Upper lobe of right lung (tissue), 1 donor: ENCODE results near the gene RAB37. TPM values are rescaled to one million over a fixed set of nuclear protein-coding genes. Genes with fewer than 3 reads are reported as not detected.

Experiments
- ATAC-seq: fragments of 200-7000 bp; cut with Tn5 transposase; one replicate; pipeline ENCODE4 v1.9.1; 2020; ENCODE audit warnings: mild to moderate bottlenecking, moderate library complexity
- DNase-seq: peaks from one replicate; pipeline ENCODE4 v3.0.0-alpha.2; 2020
- H3K27ac ChIP-seq: fragments of 200-600 bp; one replicate; pipeline ENCODE4 v1.8.0; 2022
- H3K27me3 ChIP-seq: fragments of 200-600 bp; one replicate; pipeline ENCODE4 v1.8.0; 2022; ENCODE audit warnings: mild to moderate bottlenecking
- H3K36me3 ChIP-seq: fragments of 200-600 bp; one replicate; pipeline ENCODE4 v1.8.0; 2022
- H3K4me1 ChIP-seq: fragments of 200-600 bp; one replicate; pipeline ENCODE4 v1.8.0; 2022
- H3K4me3 ChIP-seq: fragments of 200-600 bp; one replicate; pipeline ENCODE4 v1.8.0; 2022; ENCODE audit warnings: mild to moderate bottlenecking
- H3K9me3 ChIP-seq: fragments of 200-600 bp; one replicate; pipeline ENCODE4 v1.8.0; 2022
- CTCF ChIP-seq: fragments of 200-600 bp; IDR thresholded peaks from one replicate; pipeline ENCODE4 v1.8.0; 2022; ENCODE audit warnings: antibody characterized with exemption
- intact Hi-C: fragments of 100-400 bp; cut with DNase I; formaldehyde crosslinking; loops from one replicate; pipeline ENCODE4 v1.11.0; 2022
- total RNA-seq: library from RNA; stranded (reverse); fragmentation: NEBNext Ultra II Directional; extraction: Animal tissue kit (Norgen Biotek cat#: 25700); gene quantifications from one replicate; pipeline ENCODE4 v1.2.1, GENCODE V29; 2021
- donor health status: DM: no; HTN: yes; CAD: no; lungs with severe emphysema.

Gene RAB37
- total RNA-seq, 1 donor from 2014 or later: 6.8 TPM

DNA sequence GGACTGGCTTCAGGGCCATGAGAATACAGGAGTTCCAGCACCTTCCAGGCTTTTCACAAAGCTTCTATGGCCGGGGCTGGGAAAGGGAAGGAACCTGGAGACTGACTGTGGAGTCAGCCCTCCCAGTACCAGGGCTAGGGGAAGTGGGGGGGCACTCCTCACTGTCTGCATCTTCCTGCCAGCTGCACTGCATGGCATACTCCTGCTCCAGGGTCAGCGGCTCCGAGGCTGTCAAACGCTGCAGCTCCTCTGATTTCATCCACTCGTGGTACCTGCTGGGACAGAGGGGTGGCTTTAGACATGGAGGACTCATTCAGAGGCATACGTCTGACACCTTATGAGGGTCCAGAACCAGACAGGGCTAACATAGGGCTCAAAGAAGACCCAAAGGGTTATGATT lies 36.4 kb downstream of the RAB37 start:
- DNase-seq (no peak), ATAC-seq (no peak)
- TF ChIP-seq CTCF: no peak
- H3K27ac ChIP-seq: no peak overlapping the region
- no peaks in the 10 kb centered on the region for H3K9me3 ChIP-seq
- no peaks in the 10 kb centered on the region for H3K27me3 ChIP-seq
- peaks cover 23% of the 10 kb centered on the region for H3K4me1 ChIP-seq
- H3K36me3 ChIP-seq: peaks cover 50% of the 10 kb centered on the region
- intact Hi-C loops: no loop called here
- H3K4me3 ChIP-seq: no peak overlapping the region

- intact Hi-C loops: no loop called here
- ATAC-seq: no peak
- H3K36me3 ChIP-seq: peaks cover 45% of the 10 kb centered on the region
- no peak for DNase-seq
- peaks cover 23% of the 10 kb centered on the region for H3K4me1 ChIP-seq
- H3K27me3 ChIP-seq: no peaks in the 10 kb centered on the region
- TF ChIP-seq CTCF: no peak
- no peak overlapping the region for H3K4me3 ChIP-seq
- H3K9me3 ChIP-seq: no peaks in the 10 kb centered on the region
- no peak overlapping the region for H3K27ac ChIP-seq
These were observed 36.8 kb downstream of the RAB37 start for GRCh38 chr17:74773871-74774286.

GRCh38 chr17:74775409-74776043 lies 38.5 kb downstream of the RAB37 start:
- Histone ChIP-seq H3K27me3 (no peaks in the 10 kb centered on the region), H3K36me3 (peaks cover 29% of the 10 kb centered on the region), H3K4me3 (peak overlapping the region; percentile 87), H3K4me1 (peaks cover 23% of the 10 kb centered on the region), H3K27ac (peak overlapping the region; percentile 77), H3K9me3 (no peaks in the 10 kb centered on the region)
- no peak for ATAC-seq
- TF ChIP-seq CTCF: no peak
- intact Hi-C loops: no loop called here
- no peak for DNase-seq

DNA sequence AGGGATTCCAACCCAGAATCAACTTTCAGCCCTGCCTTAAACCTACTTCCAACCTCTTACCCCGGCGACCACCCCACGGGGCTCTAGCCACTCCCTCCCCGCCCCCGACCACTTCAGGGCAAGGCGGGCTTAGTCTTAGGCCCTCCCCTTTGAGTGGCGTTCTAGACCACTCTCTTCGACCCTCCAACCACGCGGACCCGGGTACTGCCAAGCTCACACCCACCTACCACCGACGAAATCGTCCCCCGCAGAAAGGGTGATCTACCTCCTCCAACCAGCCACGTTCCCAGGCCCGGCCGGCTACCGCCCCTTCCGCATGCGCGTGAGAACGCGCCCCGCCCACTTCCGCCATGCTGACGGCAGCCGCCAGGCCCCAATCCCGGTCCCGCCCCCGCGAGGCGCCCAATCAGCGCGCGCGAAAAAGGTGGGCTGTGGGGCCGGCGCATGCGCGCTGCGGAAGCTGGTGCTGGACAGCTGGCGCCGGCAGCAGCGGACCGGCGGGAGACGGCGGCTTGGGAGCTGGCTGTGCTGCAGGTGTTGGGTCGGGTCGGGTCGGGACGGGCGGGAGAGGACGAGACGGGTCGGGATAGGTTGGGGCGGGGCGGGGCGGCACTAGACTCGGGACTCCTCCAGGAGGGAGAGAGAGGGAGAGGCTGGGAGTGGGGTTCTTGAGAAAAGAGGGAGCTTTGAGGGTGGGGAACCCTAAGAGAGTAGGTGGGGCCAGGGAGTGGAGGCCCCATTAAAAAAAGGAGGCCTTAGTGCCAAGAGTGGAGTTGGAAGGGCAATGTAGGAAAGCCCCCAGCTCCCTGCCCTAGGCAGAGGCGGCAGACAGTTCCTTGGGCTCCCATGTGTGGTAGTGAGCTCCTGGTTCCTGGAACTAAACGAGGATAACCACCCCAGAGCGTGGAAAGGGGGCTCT lies 39.2 kb downstream of the RAB37 start, which contains the start of gene NAT9:
Gene NAT9 (minus strand): TSS at position 302 of the 919 bp plus-strand sequence. CDS start 647 bp downstream, outside the sequence.
- intact Hi-C loops: no loop called here
- no peak for TF ChIP-seq CTCF
- H3K4me1 ChIP-seq: peaks cover 23% of the 10 kb centered on the region

DNA sequence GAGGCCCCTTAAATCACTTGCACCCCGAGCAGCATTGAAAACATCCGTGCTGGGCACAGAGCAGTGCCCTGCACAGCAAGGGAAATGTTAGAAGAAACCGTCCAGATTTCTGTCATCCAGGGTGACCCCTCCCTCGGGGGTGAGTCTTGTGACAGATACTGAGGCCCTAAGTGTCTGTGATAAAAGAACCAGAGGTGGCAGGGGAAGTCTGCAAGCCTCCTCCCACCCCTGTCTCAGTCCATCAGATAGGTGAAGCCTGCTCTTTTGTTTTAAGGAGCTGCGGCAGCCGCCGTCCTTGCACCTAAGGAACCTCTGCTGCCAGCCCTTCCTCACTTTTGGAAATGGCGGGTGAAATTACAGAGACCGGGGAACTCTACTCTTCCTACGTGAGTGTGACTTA lies 39.9 kb downstream of the RAB37 start:
- ATAC-seq (no peak), DNase-seq (no peak)
- peaks cover 23% of the 10 kb centered on the region for H3K4me1 ChIP-seq
- intact Hi-C loops: no loop called here
- H3K9me3 ChIP-seq: no peaks in the 10 kb centered on the region
- peak overlapping the region; percentile 36 for H3K27ac ChIP-seq
- no peak for TF ChIP-seq CTCF
- peaks cover 17% of the 10 kb centered on the region for H3K36me3 ChIP-seq
- peak overlapping the region; percentile 87 for H3K4me3 ChIP-seq
- H3K27me3 ChIP-seq: no peaks in the 10 kb centered on the region

More for the DNA sequence above, 39.2 kb downstream of the RAB37 start, which contains the start of gene NAT9:
- no peaks in the 10 kb centered on the region for H3K27me3 ChIP-seq
- peak; percentile 95 for ATAC-seq
- DNase-seq: peak; percentile 100
- H3K4me3 ChIP-seq: peak within 1 kb of the TSS; percentile 87
- H3K36me3 ChIP-seq: peaks cover 24% of the 10 kb centered on the region
- peak within 1 kb of the TSS; percentile 77 for H3K27ac ChIP-seq
- no peaks in the 10 kb centered on the region for H3K9me3 ChIP-seq
